ENCODE results near the gene ABCA7. TPM values are rescaled to one million over a fixed set of nuclear protein-coding genes. Genes with fewer than 3 reads are reported as not detected.

The ABCA7 gene
- total and polyA plus RNA-seq, 7 donors = 1.8 to 25.1 (median 9.9) TPM

- WGBS, 2 donors = 1 to 2% methylated on average over 27 of the region's 27 CpGs
- peaks cover 0 to 27% (median 4%) of the 10 kb centered on the region in 4 donors for H3K36me3 ChIP-seq
- peaks cover 0 to 20% (median 10%) of the 10 kb centered on the region in 3 donors for H3K27me3 ChIP-seq
- H3K27ac ChIP-seq = peak overlapping the region in 3 of 4 donors; percentile 55 to 66 (median 63)
- H3K4me3 ChIP-seq = peak overlapping the region in 3 of 4 donors; percentile 41 to 57 (median 52)
- intact Hi-C loops (cut with DNase I) = no loop called here
- H3K9me3 ChIP-seq = no peaks in the 10 kb centered on the region
- peaks cover 0 to 35% (median 31%) of the 10 kb centered on the region in 4 donors for H3K4me1 ChIP-seq
- TF ChIP-seq POLR2AphosphoS5 (IDR thresholded peaks at IDR 0.05) (no peak), CTCF (IDR thresholded peaks at IDR 0.05) (no peak), EP300 (IDR thresholded peaks at IDR 0.05) (no peak), POLR2A (IDR thresholded peaks at IDR 0.05) (no peak)
- DNase-seq = peak; percentile 93
These were observed 767 bp downstream of the ABCA7 start for GRCh38 chr19:1040476-1041271.

DNA sequence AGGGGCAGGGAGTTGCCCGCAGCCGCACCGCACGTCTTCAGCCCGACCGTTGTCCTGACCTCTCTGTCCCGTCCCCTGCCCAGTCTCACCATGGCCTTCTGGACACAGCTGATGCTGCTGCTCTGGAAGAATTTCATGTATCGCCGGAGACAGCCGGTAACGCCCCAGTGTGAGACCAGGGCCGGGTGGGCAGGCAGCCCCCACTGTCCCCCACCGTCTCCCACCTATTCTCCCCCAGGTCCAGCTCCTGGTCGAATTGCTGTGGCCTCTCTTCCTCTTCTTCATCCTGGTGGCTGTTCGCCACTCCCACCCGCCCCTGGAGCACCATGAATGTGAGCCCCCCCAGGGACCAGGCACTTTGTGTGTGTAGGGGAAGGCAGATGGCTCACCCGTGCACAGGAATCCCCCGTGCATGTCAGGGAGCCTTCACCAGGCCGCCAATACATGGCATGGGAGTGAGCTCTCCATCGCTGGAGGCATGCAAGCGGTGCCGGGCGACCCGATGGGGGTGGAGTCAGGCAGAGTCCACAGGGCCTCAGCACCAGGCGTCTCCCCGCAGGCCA, 1.4 kb downstream of the ABCA7 start:
- no peak for DNase-seq
- no peak overlapping the region for H3K27ac ChIP-seq
- H3K36me3 ChIP-seq = peaks cover 0 to 20% (median 4%) of the 10 kb centered on the region in 4 donors
- H3K27me3 ChIP-seq = peaks cover 0 to 20% (median 10%) of the 10 kb centered on the region in 3 donors
- peaks cover 0 to 35% (median 31%) of the 10 kb centered on the region in 4 donors for H3K4me1 ChIP-seq
- 8 to 39% methylated on average over 26 of the region's 26 CpGs for WGBS, 2 donors
- intact Hi-C loops (cut with DNase I) = no loop called here
- H3K4me3 ChIP-seq = peak overlapping the region in 3 of 4 donors; percentile 41 to 57 (median 52)
- TF ChIP-seq POLR2A (IDR thresholded peaks at IDR 0.05) = no peak
- no peak for TF ChIP-seq CTCF (IDR thresholded peaks at IDR 0.05)
- no peak for TF ChIP-seq EP300 (IDR thresholded peaks at IDR 0.05)
- TF ChIP-seq POLR2AphosphoS5 (IDR thresholded peaks at IDR 0.05) = no peak
- H3K9me3 ChIP-seq = no peaks in the 10 kb centered on the region

DNA sequence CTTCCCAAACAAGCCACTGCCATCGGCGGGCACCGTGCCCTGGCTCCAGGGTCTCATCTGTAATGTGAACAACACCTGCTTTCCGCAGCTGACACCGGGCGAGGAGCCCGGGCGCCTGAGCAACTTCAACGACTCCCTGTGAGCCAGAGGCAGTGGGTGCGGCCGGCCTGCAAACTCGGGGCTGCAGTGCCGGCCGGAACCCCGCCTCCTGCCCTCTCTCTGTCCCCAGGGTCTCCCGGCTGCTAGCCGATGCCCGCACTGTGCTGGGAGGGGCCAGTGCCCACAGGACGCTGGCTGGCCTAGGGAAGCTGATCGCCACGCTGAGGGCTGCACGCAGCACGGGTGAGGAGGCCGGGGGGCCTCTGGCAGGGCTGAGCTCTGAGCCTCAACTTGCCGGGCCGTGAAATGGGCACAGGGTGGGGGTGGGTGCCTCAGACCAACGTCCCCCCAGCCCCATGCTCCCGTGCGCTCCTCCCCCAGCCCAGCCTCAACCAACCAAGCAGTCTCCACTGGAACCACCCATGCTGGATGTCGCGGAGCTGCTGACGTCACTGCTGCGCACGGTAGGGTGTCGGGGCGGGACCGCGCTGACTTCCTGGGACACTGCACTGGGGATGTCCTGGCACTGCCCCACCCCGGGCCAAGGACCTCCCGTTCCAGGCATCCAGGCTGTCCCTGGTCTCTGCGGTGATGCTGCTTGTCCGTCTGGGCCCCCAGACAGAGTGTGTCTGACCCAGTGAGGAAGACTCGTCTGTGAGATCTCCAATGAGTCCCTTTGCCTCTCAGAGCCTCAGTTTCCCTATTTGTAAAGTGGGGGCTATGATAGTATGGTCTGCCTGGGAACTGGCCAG, 2.2 kb downstream of the ABCA7 start:
- 11 to 70% methylated on average over 43 of the region's 43 CpGs for WGBS, 2 donors
- DNase-seq = no peak
- Histone ChIP-seq H3K27me3 (peaks cover 0 to 20% (median 10%) of the 10 kb centered on the region in 3 donors), H3K4me3 (no peak overlapping the region), H3K36me3 (peaks cover 0 to 13% (median 4%) of the 10 kb centered on the region in 4 donors), H3K9me3 (no peaks in the 10 kb centered on the region), H3K27ac (no peak overlapping the region), H3K4me1 (peaks cover 0 to 35% (median 31%) of the 10 kb centered on the region in 4 donors)
- intact Hi-C loops (cut with DNase I) = no loop called here
- TF ChIP-seq CTCF (IDR thresholded peaks at IDR 0.05) (no peak), POLR2AphosphoS5 (IDR thresholded peaks at IDR 0.05) (no peak), EP300 (IDR thresholded peaks at IDR 0.05) (no peak), POLR2A (IDR thresholded peaks at IDR 0.05) (peak in 1 of 2 donors; percentile 21)

- intact Hi-C loops (cut with DNase I) = no loop called here
- H3K27ac ChIP-seq = no peak overlapping the region
- peaks cover 0 to 20% (median 10%) of the 10 kb centered on the region in 3 donors for H3K27me3 ChIP-seq
- H3K9me3 ChIP-seq = no peaks in the 10 kb centered on the region
- H3K4me1 ChIP-seq = peaks cover 0 to 35% (median 31%) of the 10 kb centered on the region in 4 donors
- TF ChIP-seq EP300 (IDR thresholded peaks at IDR 0.05) = no peak
- no peak for TF ChIP-seq POLR2A (IDR thresholded peaks at IDR 0.05)
- TF ChIP-seq POLR2AphosphoS5 (IDR thresholded peaks at IDR 0.05) = no peak
- TF ChIP-seq CTCF (IDR thresholded peaks at IDR 0.05) = no peak
- H3K36me3 ChIP-seq = peaks cover 0 to 4% (median under 1%) of the 10 kb centered on the region in 4 donors
- DNase-seq = no peak
- WGBS, 2 donors = 16 to 71% methylated on average over 23 of the region's 23 CpGs
- H3K4me3 ChIP-seq = no peak overlapping the region
These were observed 3.0 kb downstream of the ABCA7 start for GRCh38 chr19:1042689-1043511.

All from sigmoid colon (tissue), 7 donors.